Chondrocyte (in vitro differentiated cells): ENCODE data around the gene CHD9. TPM values are rescaled to one million over a fixed set of nuclear protein-coding genes. Genes with fewer than 3 reads are reported as not detected.

Experiments used
- DNase-seq: peaks from one replicate; pipeline ENCODE4 v3.0.0; 2021; ENCODE audit warnings: mixed read lengths, low spot score
- H3K27ac Mint-ChIP-seq: one replicate; pipeline ENCODE4 v1.8.0; 2021; ENCODE audit warnings: mild to moderate bottlenecking, moderate library complexity, mixed read lengths; ENCODE audit not compliant: unreplicated experiment
- H3K27me3 Mint-ChIP-seq: 2 replicates; pipeline ENCODE4 v1.8.0; 2021; ENCODE audit warnings: low read depth, mixed read lengths
- H3K36me3 Mint-ChIP-seq: 2 replicates; pipeline ENCODE4 v1.8.0; 2021; ENCODE audit warnings: low read depth, mixed read lengths
- H3K4me1 Mint-ChIP-seq: 2 replicates; pipeline ENCODE4 v1.8.0; 2021; ENCODE audit warnings: low read depth, mild to moderate bottlenecking, mixed read lengths
- H3K4me3 Mint-ChIP-seq: one replicate; pipeline ENCODE4 v1.8.0; 2021; ENCODE audit warnings: mild to moderate bottlenecking, moderate library complexity, mixed read lengths; ENCODE audit not compliant: unreplicated experiment
- H3K9me3 Mint-ChIP-seq: 2 replicates; pipeline ENCODE4 v1.8.0; 2021; ENCODE audit warnings: low read depth, mixed read lengths
- total RNA-seq: library from RNA; stranded (reverse); gene quantifications from 3 replicates; pipeline ENCODE4 v1.2.1, GENCODE V29; 2021
- TF ChIP-seq, protein P1 (sequence below): fragments of 200-600 bp; sonication (generic); IDR thresholded peaks from 2 replicates; pipeline ENCODE4 v1.5.0; 2021; ENCODE audit warnings: antibody characterized with exemption, mild to moderate bottlenecking, moderate library complexity

CHD9 gene
- total RNA-seq, 1 donor from 2014 or later = 72.7 TPM

DNA sequence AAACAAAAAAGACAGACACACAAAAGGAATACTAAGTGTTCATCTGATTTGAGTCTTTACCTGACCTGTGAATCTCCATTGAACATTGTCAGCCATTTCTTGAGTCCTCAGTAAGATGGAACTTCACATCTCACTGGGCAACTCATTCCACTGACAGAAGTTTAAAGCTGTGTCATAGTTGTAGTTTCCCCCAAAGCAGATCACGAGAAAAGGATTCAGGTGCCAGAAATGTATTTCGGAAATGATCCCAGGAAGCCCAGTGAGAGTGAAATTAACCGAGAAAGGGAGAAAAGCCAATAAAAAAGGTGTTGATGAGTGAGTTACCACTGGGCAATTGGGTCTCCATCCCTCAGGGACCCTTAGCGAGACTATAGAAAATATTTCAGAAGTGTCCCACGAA is 6.5 kb downstream of the CHD9 start:
- Mint-ChIP-seq H3K36me3 (peaks cover 4% of the 10 kb centered on the region), H3K9me3 (no peaks in the 10 kb centered on the region), H3K27me3 (no peaks in the 10 kb centered on the region), H3K27ac (no peak overlapping the region), H3K4me3 (no peak overlapping the region), H3K4me1 (peaks cover 45% of the 10 kb centered on the region)
- DNase-seq = no peak
- TF ChIP-seq, protein P1, sequence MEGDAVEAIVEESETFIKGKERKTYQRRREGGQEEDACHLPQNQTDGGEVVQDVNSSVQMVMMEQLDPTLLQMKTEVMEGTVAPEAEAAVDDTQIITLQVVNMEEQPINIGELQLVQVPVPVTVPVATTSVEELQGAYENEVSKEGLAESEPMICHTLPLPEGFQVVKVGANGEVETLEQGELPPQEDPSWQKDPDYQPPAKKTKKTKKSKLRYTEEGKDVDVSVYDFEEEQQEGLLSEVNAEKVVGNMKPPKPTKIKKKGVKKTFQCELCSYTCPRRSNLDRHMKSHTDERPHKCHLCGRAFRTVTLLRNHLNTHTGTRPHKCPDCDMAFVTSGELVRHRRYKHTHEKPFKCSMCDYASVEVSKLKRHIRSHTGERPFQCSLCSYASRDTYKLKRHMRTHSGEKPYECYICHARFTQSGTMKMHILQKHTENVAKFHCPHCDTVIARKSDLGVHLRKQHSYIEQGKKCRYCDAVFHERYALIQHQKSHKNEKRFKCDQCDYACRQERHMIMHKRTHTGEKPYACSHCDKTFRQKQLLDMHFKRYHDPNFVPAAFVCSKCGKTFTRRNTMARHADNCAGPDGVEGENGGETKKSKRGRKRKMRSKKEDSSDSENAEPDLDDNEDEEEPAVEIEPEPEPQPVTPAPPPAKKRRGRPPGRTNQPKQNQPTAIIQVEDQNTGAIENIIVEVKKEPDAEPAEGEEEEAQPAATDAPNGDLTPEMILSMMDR = no peak

DNA sequence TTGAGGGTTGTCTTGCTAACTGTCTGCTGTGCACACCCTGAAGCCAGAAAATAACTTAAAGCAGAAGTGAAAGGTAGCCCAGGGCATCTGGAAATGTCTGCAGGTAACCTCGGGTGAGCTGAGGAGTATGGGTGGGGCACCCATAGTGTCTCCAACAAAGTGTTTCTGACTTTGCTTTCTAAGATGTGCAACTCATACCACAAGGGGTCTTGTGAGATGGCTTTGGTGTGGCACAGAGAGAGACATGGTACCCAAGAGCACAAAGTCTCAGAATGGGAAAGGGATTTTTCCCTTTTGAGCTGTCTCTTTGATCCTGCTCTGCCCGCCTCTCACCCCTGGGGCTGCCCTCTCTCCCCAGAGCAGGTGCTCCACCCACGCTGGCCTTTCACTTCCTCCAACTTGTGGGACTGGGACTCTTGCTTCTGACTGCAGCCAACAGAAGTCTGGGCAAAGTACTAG is 6.9 kb downstream of the CHD9 start:
- Mint-ChIP-seq H3K36me3 (peaks cover 4% of the 10 kb centered on the region), H3K27me3 (no peaks in the 10 kb centered on the region), H3K27ac (no peak overlapping the region), H3K9me3 (no peaks in the 10 kb centered on the region), H3K4me3 (no peak overlapping the region), H3K4me1 (peaks cover 41% of the 10 kb centered on the region)
- TF ChIP-seq, protein P1 = no peak
- no peak for DNase-seq

- Mint-ChIP-seq H3K9me3 (no peaks in the 10 kb centered on the region), H3K4me3 (no peak overlapping the region), H3K27me3 (no peaks in the 10 kb centered on the region), H3K36me3 (peaks cover 8% of the 10 kb centered on the region), H3K4me1 (peaks cover 29% of the 10 kb centered on the region), H3K27ac (peak overlapping the region; percentile 22)
- no peak for DNase-seq
- TF ChIP-seq, protein P1 = no peak
Measured at GRCh38 chr16:53064081-53064578, 9.3 kb downstream of the CHD9 start.

- Mint-ChIP-seq H3K27ac (peak overlapping the region; percentile 42), H3K36me3 (peaks cover 12% of the 10 kb centered on the region), H3K27me3 (no peaks in the 10 kb centered on the region), H3K4me1 (peaks cover 32% of the 10 kb centered on the region), H3K4me3 (no peak overlapping the region), H3K9me3 (no peaks in the 10 kb centered on the region)
- DNase-seq = no peak
- TF ChIP-seq, protein P1 = no peak
Measured at GRCh38 chr16:53065461-53066061, 10.8 kb downstream of the CHD9 start.

- H3K36me3 Mint-ChIP-seq = peaks cover 12% of the 10 kb centered on the region
Measured at GRCh38 chr16:53067675-53068074, 12.9 kb downstream of the CHD9 start.

More at GRCh38 chr16:53067675-53068074, 12.9 kb downstream of the CHD9 start:
- TF ChIP-seq, protein P1 = no peak
- Mint-ChIP-seq H3K27me3 (no peaks in the 10 kb centered on the region), H3K4me3 (no peak overlapping the region), H3K27ac (no peak overlapping the region), H3K9me3 (no peaks in the 10 kb centered on the region), H3K4me1 (peaks cover 41% of the 10 kb centered on the region)
- no peak for DNase-seq
